ENCODE data around the gene CLEC1B.

The CLEC1B gene

DNA sequence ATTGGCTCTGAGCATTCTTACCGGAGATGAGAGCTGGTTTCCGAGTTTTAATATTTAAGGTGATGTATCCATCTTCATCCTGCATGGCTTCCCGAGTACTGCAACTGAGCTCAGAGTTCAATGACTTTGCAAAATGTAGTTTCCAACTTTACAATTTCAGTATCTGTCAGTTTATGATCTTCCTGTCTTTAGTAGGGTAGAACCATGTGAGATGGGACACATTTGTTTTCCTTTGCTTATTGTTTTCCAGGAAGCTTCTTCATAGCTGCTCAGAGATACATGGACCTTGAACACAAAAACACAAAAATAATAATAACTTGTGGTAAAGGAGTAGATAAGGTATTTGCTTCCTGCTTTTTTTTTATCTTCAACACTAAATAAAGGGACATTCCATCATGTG lies at the start of gene CLEC1B:
TSS of gene CLEC1B (minus strand) at position 106 of the 400 bp plus-strand sequence. CDS start at position 85, 21 bp downstream.
- no peak within 1 kb of the TSS for H3K4me3 ChIP-seq (ENCODE audit: low read depth, low read length)
- no peak for TF ChIP-seq MYC (IDR thresholded peaks at IDR 0.05; ENCODE audit: low read depth, low read length)
- TF ChIP-seq, protein P1, sequence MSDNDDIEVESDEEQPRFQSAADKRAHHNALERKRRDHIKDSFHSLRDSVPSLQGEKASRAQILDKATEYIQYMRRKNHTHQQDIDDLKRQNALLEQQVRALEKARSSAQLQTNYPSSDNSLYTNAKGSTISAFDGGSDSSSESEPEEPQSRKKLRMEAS (IDR thresholded peaks at IDR 0.05; ENCODE audit: low read depth, low read length) = no peak
- TF ChIP-seq, protein P2, sequence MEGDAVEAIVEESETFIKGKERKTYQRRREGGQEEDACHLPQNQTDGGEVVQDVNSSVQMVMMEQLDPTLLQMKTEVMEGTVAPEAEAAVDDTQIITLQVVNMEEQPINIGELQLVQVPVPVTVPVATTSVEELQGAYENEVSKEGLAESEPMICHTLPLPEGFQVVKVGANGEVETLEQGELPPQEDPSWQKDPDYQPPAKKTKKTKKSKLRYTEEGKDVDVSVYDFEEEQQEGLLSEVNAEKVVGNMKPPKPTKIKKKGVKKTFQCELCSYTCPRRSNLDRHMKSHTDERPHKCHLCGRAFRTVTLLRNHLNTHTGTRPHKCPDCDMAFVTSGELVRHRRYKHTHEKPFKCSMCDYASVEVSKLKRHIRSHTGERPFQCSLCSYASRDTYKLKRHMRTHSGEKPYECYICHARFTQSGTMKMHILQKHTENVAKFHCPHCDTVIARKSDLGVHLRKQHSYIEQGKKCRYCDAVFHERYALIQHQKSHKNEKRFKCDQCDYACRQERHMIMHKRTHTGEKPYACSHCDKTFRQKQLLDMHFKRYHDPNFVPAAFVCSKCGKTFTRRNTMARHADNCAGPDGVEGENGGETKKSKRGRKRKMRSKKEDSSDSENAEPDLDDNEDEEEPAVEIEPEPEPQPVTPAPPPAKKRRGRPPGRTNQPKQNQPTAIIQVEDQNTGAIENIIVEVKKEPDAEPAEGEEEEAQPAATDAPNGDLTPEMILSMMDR (IDR thresholded peaks at IDR 0.05; ENCODE audit: low read depth, low read length) = no peak
- TF ChIP-seq POLR2A (IDR thresholded peaks at IDR 0.05; ENCODE audit: extremely low read depth, insufficient read length) = no peak
- DNase-seq (ENCODE audit: low read depth) = no peak

DNA sequence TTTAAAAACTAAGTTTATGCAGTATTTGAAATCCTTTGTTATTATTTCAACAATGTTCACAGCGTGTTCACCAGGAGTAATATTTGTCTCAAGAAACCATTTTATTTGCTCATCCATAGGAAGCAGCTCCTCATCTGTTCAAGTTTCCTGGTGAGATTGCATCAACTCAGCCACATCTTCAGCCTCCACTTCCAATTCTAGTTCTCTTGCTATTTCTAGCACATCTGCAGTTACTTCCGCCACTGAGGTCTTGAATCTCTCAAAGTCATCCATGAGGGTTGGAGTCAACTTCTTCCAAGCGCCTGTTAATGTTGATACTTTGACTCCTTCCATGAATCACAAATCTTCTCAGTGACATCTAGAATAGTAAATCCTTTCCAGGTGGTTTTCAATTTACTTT lies 49.6 kb upstream of the CLEC1B start:
- DNase-seq (ENCODE audit: low read depth) = no peak
- H3K4me3 ChIP-seq (ENCODE audit: low read depth, low read length) = no peak overlapping the region
- TF ChIP-seq POLR2A (IDR thresholded peaks at IDR 0.05; ENCODE audit: extremely low read depth, insufficient read length) (no peak), MYC (IDR thresholded peaks at IDR 0.05; ENCODE audit: low read depth, low read length) (no peak)
- TF ChIP-seq, protein P2 (IDR thresholded peaks at IDR 0.05; ENCODE audit: low read depth, low read length) = no peak
- TF ChIP-seq, protein P1 (IDR thresholded peaks at IDR 0.05; ENCODE audit: low read depth, low read length) = no peak

DNA sequence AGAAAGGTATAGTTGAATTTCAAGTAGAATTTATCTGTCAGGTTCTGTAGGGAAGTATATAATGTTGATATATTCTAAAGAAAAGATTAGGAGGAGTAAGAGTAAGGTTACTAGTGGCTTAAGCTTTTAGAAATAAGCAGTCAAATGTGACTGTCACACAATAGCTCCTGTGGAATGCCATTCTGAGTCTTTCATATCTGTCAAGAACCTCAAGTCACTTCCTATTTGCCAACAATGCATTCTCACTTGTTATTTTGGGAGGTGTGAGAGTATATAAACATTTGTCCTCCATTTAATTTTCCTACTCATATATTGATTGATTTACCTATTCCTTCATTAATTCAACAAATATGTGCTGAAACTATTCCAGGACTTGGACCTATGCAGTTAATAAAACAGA lies 43.2 kb upstream of the CLEC1B start:
- DNase-seq (ENCODE audit: low read depth) = no peak
- TF ChIP-seq, protein P1 (IDR thresholded peaks at IDR 0.05; ENCODE audit: low read depth, low read length) = no peak
- TF ChIP-seq MYC (IDR thresholded peaks at IDR 0.05; ENCODE audit: low read depth, low read length) (no peak), POLR2A (IDR thresholded peaks at IDR 0.05; ENCODE audit: extremely low read depth, insufficient read length) (no peak)
- TF ChIP-seq, protein P2 (IDR thresholded peaks at IDR 0.05; ENCODE audit: low read depth, low read length) = no peak
- no peak overlapping the region for H3K4me3 ChIP-seq (ENCODE audit: low read depth, low read length)

DNA sequence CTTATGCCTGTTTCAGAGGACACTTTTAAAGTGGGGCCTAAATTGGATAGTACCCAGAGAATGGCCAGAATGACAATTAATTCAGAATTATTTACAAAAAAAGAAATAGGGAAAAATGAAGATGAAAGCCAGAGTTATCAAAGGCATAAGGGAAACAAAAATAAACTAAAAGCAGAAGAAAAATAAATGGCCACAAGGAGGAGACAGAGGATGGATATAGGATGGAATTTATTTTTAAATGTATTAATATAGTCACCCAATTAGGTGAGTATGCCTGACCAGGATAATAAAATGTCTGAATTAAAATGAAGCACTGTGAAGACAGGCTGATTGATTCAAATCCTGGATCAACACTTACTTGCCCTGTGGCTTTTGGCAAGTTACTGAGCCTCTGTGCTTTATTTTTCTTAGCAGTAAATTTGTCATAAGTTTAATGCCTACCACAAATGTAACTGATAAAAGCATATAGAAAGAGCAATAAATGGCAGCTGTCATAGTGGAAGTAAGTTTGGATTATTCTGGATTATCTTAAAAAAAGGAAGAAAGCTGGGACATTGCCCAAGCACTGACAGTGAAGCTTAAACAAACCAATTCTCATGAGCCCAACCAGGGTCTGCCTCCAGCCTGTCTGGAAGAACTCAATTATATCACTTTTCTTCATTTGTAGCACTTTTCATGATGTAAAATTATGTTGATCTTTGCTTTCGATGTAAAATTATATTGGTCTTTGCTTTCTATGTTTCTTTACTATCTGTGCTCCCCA lies 35.0 kb upstream of the CLEC1B start:
- DNase-seq (ENCODE audit: low read depth) = peak; percentile 25
- TF ChIP-seq MYC (IDR thresholded peaks at IDR 0.05; ENCODE audit: low read depth, low read length) = no peak
- TF ChIP-seq, protein P2 (IDR thresholded peaks at IDR 0.05; ENCODE audit: low read depth, low read length) = peak; percentile 13
- no peak overlapping the region for H3K4me3 ChIP-seq (ENCODE audit: low read depth, low read length)

DNA sequence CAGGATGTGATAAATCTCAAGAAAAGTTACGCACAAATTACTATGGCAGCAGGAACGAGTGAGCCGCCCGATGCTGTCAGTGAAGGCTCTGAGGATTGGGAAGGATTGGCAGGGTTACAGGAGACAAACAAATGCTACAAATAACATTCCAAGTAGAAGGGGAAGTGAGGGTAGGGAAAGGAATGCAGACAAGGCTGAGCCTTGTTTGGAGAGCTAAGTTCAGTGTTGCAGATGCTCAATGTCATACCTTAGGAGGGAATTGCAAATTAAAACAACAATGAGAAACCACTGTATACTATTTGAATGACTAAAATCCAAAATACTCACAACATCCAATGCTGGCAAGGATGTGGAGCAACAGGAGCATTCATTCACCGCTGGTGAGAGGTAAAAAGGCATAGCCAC lies 32.9 kb upstream of the CLEC1B start:
- DNase-seq (ENCODE audit: low read depth) = no peak
- no peak overlapping the region for H3K4me3 ChIP-seq (ENCODE audit: low read depth, low read length)
- TF ChIP-seq, protein P1 (IDR thresholded peaks at IDR 0.05; ENCODE audit: low read depth, low read length) = no peak
- TF ChIP-seq POLR2A (IDR thresholded peaks at IDR 0.05; ENCODE audit: extremely low read depth, insufficient read length) (no peak), MYC (IDR thresholded peaks at IDR 0.05; ENCODE audit: low read depth, low read length) (no peak)
- TF ChIP-seq, protein P2 (IDR thresholded peaks at IDR 0.05; ENCODE audit: low read depth, low read length) = no peak

All from NB4 (cell line).